Activated T-helper 1 cell treated with Interleukin-2 at 50 U/mL for 16 hours (primary cell): ENCODE results near the gene TMEM158.
A peak's percentile ranks its signal among the peaks of the same experiment; 100 is the strongest.

Experiments used
- DNase-seq: peaks from one replicate; pipeline ENCODE4 v3.0.0-alpha.2; 2020; ENCODE audit warnings: low read depth

TMEM158 gene

DNA sequence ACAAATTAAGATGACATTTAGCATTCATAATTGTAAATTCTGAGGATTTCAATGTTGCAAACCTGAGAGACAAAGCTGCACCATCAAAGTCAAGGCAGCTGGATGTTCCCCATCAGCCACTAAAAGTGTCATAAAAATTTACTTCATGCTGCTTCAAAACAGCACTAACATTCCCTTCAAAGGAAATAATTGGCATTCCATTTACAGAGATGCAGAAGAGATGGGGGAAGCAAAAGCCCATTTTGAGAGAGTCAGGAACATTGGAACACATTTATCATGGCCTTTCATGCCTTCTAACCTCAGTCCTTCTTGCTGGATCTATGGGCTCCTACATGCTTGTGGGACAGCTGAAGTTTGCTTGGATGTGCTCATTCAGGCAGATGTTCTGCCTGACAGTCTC, 6.4 kb upstream of the TMEM158 start:
- no peak for DNase-seq

DNA sequence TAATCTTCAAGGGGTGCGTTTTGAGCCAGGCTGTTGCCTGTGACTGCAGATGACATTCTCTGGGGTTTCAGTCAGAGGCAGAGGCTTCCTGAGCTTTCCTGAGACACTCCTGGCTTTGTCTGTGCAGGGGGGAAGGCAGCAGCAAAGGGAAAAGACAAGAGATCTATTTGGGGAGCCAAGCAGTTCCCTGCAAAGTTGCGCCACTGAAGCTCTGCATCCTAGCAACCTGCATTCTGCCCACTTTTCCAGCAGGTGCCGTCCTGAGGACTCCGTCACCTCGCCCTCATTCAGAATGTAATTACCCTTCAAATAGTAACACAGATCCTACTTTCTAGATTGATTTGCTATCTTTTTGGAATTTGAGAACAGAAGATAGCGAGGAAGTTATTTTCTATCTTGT, 1.9 kb upstream of the TMEM158 start:
- no peak for DNase-seq

DNA sequence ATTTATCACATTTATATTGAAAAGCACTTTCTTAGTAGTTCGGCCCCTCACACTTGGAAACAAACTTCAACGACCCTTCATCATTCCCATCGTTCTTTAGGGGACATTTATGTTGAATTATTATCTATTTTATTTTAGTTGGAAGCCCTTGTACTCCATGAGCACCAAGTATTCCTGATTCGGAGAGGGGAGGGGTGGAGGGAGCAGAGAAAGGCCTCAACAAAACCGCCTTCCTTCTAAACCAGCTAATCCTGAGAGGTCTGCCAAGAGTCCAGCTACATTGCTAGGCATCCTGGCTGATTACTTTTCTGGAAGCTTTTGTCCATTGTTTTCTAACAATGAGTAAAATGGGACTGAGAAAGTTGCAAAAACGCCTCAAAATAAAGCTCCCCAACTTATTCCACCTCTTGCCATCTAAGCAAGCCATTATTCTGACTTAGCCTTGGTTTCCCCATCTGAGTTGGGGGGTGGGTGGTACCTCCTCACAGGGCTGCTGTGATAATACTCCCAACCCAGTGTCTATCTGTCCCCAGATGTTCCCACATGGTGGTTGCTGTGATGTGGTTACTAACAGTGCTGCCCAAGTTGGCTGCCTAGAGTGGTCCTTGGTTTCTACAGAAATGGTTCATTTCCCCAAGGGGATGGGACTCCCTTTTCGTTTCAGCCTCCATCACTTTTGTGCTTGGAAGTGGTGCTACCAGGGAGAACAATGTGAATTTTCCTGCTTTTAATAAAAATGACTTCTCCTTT, 1.2 kb upstream of the TMEM158 start:
- no peak for DNase-seq

DNA sequence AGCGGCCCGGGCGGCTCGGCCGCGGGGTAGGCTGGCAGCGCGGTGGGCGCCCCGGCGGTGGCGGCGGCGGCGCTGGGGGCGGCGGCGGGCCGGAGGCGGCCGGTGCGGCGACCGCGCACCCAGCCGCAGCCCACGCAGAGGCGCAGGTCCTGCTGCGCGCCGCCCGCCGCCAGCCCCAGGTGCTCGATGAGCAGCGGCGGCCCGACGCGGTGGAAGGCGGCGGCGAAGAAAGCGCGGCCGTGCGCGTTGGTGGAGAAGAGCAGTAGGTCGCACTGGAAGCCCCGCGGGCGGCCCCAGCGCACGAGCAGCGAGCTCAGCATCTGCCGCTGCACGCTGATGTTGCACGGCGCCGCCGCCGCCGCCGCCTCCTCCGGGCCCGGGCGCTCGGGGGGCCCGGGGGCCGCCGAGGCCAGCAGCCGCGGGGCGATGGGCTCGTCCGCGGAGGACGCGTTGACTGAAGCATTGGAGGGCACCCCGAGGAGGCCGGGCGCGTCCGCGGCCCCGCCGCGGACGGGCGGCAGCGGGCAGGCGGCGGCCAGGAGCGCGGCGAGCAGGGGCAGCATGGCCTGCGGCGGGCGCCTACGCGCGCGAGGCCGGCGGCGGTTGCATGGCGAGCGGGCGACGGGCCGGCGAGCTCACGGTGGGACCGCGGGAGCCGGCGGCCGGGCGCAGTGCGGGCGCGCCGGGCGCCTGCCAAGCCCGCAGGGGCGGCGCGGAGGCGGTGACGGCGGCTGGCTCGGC, 452 bp downstream of the TMEM158 start:
- peak; percentile 17 for DNase-seq

- DNase-seq, result no peak
Observed at GRCh38 chr3:45224824-45225464, 1.1 kb downstream of the TMEM158 start.

DNA sequence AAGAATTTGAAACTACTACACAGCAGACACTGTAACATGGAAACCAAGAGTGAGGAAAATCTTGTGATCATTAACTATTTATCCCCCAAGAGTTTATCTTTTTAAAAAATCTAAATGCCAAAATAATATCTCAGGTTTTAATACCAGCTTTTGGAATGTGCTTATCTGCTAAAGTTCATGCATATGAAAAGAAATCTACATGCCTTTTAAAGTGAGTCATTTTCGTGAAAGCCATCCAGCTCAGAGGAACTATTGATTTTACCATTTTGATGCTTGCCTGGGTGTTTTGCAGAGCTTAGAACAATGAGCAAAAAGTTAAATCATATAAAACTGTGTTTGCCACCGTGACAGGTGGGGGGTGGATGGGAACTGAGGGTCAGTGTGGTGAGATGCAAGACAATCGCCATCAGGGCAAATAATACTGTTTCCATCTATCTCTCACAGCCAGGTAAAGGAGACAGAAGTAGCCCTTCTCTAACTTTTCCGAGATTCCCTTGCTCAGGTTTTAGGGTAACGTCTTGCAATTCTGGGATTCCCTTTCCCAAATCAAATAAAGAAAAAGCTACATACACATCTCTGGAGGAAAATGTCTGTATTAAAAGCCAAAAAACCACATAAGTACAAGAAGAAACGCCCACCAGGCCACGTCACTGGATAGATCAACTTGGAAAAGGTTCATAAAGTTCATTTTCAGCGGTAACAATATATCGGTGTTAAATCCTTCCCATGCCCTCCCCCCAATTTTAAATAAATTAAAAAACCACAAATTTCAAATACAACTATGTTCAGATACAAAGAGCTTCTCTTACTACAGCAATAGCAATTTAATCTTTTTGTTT, 2.0 kb downstream of the TMEM158 start:
- DNase-seq, result no peak

DNA sequence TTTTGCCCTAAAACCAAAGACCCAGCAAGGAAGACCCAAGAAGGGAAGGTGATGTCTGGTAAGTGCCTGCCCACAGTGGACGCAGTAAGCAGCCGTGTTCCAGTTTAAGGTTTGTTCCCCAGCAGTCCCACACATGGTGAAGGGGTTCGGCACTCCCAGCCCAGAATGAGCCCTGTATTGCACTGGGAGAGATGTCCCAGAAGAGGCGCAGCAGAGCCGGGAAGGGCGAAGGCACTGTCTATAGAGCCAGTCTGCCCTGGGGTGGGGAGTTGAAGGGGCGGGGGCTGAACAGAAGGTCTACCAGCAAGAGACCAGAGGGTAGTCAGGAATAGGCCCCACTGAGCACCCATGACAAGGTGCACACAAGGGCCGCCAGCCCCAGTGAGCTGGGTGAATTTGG, 6.4 kb downstream of the TMEM158 start:
- DNase-seq, result no peak

DNA sequence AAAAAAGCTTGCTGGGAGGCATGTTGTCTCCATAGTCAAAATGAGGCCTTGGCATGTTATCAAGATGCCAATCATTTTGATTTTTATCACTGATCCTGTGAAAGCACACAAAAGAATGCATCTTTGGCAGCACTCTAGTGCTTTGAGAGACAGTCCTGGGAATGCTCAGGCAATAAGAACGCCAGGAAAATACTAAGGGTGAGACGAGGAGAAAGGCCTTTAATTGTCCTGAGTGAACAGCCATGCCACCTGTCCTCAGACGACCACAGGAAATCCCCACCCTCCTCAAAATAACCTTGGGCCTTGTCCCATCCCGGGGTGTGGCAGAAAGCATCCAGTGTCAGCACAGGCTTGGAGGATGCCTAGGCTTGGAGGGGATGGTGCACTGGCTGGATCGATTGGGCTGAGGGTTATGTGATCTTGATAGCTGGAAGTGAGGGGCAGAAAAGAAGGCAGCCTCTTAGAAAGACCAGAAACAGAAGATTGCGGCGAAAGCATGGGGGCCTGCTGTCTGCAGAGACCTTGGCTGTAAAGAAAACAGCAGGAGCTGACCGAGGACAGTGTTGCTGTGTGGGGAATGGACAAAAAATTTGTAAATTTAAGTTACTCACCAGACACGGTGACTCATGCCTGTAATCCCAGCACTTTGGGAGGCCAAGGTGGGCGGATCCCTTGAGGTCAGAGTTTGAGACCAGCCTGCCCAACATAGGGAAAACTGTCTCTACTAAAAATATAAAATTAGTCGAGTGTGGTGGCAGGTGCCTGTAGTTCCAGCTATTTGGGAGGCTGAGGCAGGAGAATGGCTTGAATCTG, 7.3 kb downstream of the TMEM158 start:
- no peak for DNase-seq

GRCh38 chr3:45216021-45216609, 10.0 kb downstream of the TMEM158 start:
- DNase-seq, result no peak

DNA sequence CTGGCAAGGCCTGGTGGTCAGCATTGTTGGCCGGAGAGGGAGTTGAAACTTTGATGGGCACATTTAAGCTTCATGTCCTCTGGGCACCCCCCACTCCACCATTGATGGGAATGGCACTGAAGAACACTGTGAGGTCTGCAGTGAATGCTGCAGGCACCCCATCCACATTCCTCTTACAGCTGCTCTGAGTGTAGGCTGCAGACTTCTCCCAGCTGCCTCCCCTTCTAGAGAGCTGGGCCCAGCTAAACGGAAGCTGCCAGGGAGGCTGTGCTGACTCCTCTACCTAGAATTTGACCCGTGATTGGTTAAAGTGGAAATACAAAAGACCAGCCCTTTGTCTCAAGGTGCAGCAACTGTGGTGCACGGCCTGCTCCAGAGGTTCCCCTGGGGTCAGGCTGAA, 10.6 kb downstream of the TMEM158 start:
- no peak for DNase-seq

GRCh38 chr3:45214061-45214680, 11.9 kb downstream of the TMEM158 start:
- no peak for DNase-seq

- no peak for DNase-seq
Observed at GRCh38 chr3:45212095-45212468, 14.0 kb downstream of the TMEM158 start.

- no peak for DNase-seq
Observed at GRCh38 chr3:45211466-45212094, 14.5 kb downstream of the TMEM158 start.

DNA sequence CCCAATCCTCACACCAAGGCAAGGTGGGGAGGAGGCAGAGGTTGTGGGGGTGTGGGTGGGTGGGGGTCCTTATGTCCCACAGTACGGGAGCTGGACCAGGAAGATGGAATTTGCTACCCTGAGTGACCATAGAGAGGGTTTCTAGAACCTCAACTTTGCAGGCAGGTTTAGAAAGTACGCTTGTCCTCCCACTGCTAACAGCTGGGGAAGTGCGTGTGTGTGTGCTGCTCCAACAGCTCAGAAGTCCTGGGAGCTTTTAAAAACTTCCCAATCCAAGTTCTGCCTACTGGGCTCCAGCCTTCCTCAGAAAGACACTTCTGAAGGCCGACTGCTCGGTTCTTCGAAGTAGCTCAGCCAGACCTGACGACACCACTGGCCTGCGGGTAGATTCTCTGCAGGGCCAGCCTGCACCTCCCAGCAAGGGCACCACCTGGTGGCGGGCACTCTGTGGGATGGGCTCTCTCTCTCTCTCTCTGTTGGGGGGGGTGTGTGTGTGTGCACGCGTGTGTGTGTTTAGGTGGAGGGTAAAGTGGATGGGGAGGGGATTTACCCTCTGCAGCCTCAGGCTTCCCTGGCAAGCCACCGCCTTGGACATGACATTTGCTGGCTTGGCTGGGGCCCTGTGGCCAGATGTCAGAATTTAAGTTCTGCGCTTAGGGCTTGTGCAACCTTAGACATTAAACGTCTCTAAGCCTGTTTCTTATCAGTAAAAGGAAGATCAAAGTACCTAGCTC, 15.6 kb downstream of the TMEM158 start:
- DNase-seq, result peak; percentile 67

- no peak for DNase-seq
Observed at GRCh38 chr3:45209526-45209925, 16.6 kb downstream of the TMEM158 start.

DNA sequence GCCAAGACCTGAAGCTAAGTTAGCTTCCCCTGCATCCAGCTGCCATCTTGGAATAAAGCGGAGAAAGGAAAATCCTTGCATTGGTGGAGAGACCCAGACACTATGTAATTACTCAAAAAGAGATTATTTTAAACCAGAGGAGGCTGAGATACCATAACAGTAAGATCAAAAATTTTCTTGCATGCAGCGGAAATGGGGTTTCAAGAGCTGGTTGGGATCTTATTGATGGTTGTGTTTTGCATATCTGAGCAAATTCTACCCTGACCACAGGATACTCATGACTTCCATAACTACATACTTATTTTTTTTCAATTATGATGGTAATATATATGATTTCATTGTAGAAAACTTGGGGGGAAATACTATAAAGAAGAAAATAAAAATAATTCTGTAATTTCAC, 17.5 kb downstream of the TMEM158 start:
- no peak for DNase-seq

DNA sequence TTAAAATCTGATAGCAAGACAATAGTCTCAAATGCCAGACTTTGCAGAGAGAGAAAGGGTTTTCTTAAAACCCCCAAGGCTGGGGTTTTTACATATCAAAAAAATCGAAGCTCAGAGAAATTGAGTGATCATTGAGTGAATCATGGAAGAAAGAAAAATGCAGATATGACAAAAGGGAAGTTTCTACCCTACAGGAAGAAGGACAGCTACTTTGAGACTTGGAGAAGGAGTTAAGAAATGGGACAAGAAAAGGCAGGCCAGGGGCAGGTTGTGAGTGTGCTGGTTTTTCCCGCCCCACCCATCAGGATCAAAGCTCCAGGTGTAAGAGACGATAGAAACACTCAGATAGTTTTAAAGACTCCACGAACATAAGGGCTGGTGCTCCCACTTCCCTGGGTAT, 18.6 kb downstream of the TMEM158 start:
- DNase-seq, result no peak

GRCh38 chr3:45205126-45205525, 21.0 kb downstream of the TMEM158 start:
- no peak for DNase-seq

DNA sequence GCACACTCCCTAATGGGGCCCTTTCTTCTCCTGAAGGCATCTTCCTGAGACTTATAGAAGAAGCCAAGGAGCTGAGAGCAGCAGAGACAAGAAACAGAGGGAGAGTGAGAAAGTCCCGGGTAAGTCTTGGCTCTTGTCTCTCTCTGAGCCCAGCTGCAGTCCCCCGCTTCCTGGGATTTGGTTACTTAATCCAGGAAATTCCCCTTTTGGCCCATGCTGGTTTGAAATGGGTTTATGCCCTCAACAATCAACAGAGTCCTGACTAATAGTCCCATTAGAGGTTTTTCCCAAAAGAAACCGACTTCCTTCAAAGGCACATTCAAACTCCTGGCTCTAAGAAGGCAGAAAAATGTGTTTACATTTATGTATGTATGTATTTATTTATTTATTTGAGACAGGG, 22.0 kb downstream of the TMEM158 start:
- no peak for DNase-seq
